ENCODE results near the gene PRKN.

Gene PRKN

DNA sequence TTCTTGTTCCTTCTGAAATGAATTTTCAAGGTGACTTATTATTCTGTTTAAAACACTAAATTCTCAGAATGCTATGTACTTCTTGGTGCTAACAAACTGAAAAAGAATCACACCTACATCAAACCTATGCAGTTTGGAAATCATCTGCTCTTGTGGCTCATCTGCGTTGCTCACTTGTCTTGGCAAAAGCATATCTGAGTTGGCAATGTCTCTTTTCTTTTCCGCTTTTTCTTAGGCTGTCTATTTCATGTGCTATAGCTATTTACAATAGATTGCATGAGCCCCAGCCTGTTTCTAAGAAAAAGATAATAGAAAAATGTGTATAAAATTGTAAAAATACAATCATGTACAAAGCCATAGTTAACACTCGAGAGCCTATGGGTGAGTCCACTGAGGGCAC is 1104.8 kb downstream of the PRKN start:
- in situ Hi-C loops (cut with MboI; ENCODE audit: low sequenced_read_pairs, unreplicated experiment) = no loop called here
- TF ChIP-seq, protein P1, sequence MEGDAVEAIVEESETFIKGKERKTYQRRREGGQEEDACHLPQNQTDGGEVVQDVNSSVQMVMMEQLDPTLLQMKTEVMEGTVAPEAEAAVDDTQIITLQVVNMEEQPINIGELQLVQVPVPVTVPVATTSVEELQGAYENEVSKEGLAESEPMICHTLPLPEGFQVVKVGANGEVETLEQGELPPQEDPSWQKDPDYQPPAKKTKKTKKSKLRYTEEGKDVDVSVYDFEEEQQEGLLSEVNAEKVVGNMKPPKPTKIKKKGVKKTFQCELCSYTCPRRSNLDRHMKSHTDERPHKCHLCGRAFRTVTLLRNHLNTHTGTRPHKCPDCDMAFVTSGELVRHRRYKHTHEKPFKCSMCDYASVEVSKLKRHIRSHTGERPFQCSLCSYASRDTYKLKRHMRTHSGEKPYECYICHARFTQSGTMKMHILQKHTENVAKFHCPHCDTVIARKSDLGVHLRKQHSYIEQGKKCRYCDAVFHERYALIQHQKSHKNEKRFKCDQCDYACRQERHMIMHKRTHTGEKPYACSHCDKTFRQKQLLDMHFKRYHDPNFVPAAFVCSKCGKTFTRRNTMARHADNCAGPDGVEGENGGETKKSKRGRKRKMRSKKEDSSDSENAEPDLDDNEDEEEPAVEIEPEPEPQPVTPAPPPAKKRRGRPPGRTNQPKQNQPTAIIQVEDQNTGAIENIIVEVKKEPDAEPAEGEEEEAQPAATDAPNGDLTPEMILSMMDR (IDR thresholded peaks at IDR 0.05; ENCODE audit: borderline replicate concordance, control extremely low read depth, extremely low read depth, insufficient read depth, missing control alignments) = no peak
- DNase-seq (ENCODE audit: low spot score) = no peak

DNA sequence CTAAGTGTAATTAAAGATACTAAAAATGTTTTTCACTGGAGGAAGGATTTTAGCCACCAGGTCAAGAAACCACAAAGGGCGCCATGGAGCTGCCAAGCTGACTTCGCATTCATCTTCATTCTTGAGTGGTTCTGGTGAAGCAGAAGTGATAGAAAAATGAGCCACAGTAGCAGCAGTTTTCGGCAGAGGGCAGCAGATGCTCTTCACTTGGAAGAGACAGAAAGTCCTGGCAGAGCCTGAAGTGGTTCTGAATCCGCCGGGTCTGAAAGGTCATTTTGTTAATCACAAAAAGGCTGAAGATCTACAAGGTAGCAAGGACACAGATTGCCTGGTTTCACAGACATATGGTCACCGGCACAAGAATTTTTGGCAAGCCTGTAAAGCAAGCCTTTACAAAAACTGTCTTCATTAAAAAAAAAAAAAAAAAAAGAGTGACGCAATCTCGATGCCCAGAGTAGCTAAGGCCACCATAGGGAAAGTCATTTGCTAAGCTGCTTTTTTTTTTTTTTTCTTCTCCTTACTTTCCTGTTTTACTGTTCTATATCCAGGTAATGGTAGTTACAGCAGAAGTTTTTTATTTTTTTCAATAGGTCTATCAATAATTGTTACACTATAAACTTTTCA is 1108.6 kb downstream of the PRKN start:
- TF ChIP-seq, protein P1 (IDR thresholded peaks at IDR 0.05; ENCODE audit: borderline replicate concordance, control extremely low read depth, extremely low read depth, insufficient read depth, missing control alignments) = no peak
- no peak for DNase-seq (ENCODE audit: low spot score)
- in situ Hi-C loops (cut with MboI; ENCODE audit: low sequenced_read_pairs, unreplicated experiment) = no loop called here

DNA sequence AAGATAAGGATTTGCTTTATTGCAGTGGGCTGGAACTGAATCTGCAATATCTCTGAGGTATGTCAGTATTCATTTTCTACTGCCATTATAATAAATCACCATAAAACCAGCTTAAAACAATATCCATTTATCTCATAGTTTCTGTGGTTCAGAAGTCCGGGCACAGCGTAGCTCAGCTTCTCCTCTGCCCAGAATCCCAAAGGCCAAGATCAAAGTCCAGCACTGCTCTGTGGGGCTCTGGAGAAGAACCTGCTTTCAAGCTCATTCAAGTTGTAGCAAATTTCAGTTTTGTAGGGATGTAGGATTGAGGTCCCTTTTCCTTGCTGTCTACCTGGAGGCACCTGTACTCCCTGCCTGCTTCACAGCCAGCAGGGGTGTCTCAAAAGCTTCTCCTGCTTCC is 1113.9 kb downstream of the PRKN start:
- in situ Hi-C loops (cut with MboI; ENCODE audit: low sequenced_read_pairs, unreplicated experiment) = no loop called here
- TF ChIP-seq, protein P1 (IDR thresholded peaks at IDR 0.05; ENCODE audit: borderline replicate concordance, control extremely low read depth, extremely low read depth, insufficient read depth, missing control alignments) = no peak
- no peak for DNase-seq (ENCODE audit: low spot score)

DNA sequence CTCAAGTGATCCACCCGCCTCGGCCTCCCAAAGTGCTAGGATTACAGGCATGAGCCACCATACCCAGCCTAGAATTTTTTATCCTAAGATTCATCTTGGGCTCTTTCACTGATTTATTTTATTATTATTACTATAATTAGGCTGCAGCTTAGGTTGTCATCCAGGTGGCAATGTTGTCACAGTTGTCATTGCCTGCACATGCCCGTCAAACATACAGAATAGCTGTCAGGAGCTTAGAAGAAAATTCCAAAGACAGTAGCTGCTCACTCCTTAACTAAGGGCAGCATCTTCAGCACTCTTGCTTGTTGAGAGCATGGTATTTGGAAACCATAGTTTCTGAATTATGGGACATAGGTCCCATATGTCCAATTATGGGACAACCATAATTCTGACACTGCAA is 1118.8 kb downstream of the PRKN start:
- TF ChIP-seq, protein P1 (IDR thresholded peaks at IDR 0.05; ENCODE audit: borderline replicate concordance, control extremely low read depth, extremely low read depth, insufficient read depth, missing control alignments) = no peak
- in situ Hi-C loops (cut with MboI; ENCODE audit: low sequenced_read_pairs, unreplicated experiment) = no loop called here
- no peak for DNase-seq (ENCODE audit: low spot score)

DNA sequence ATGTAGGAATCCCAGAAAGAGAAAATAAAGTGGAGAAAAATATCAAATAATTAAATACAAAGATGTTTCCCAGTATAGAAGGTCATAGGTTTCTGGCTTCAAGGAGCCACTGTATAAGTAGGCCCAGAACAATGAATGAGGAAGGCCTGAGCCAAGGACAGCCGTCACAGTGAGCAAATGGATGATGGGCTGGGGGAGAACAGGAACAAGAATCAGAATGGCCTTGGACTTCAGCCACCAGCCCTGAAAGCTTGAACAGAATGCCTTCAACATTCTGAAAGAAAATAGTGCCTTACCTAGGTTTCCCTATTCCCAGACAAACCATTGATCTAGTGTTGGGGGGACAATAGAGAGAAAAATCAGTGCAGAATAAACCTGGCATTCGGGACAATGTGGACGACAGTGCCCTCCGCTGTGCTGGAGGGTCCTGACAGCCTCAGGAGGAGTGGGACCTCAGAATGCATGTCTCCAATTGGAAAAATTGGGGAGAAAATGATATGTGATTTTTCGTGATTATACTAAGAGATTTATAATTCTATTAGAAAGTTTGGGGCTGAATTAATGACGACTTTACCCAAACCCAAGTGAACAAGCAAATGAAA is 1119.8 kb downstream of the PRKN start:
- TF ChIP-seq, protein P1 (IDR thresholded peaks at IDR 0.05; ENCODE audit: borderline replicate concordance, control extremely low read depth, extremely low read depth, insufficient read depth, missing control alignments) = no peak
- in situ Hi-C loops (cut with MboI; ENCODE audit: low sequenced_read_pairs, unreplicated experiment) = no loop called here
- DNase-seq (ENCODE audit: low spot score) = no peak

DNA sequence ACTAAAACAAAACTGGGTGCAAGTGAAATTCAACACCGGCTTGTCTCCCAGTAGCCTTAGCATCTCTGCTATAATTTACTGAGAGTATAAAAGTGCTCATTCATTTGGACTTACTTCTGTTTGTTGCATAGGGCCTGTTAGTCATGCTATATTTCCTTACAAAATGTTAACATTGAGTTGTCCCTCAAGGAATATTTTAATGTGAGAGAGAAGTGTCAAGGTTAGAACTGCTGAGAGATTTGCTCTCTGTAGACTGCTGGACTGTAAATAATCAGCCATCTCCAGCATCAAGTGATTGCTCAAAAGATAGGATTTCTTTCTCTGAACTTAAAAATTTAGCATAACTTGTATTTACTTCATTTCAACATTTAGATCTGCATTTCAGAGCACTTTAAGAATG is 1125.2 kb downstream of the PRKN start:
- in situ Hi-C loops (cut with MboI; ENCODE audit: low sequenced_read_pairs, unreplicated experiment) = no loop called here
- TF ChIP-seq, protein P1 (IDR thresholded peaks at IDR 0.05; ENCODE audit: borderline replicate concordance, control extremely low read depth, extremely low read depth, insufficient read depth, missing control alignments) = no peak
- DNase-seq (ENCODE audit: low spot score) = no peak

All from GM13976 (cell line).